ENCODE results near the gene NEXN. TPM values are rescaled to one million over a fixed set of nuclear protein-coding genes. Genes with fewer than 3 reads are reported as not detected.

The NEXN gene
- total RNA-seq, 2 experiments from 2014 or later = 1.7 to 1.9 TPM

- no peak for DNase-seq
- H3K27ac Mint-ChIP-seq = peak overlapping the region; percentile 69
- H3K27me3 Mint-ChIP-seq (ENCODE audit: low read depth) = no peaks in the 10 kb centered on the region
- intact Hi-C loops (cut with micrococcal nuclease) = loop anchor here (1.0 kb wide), 2 partner anchors 11 to 27 kb away; no protein-coding TSS in a partner anchor
- H3K4me1 Mint-ChIP-seq (ENCODE audit: low read depth) = peaks cover 43% of the 10 kb centered on the region
- CTCF ChIA-PET = no interaction called here
- no peaks in the 10 kb centered on the region for H3K9me3 Mint-ChIP-seq
- no peak overlapping the region for H3K4me3 Mint-ChIP-seq
- H3K36me3 Mint-ChIP-seq (ENCODE audit: low read depth) = peaks cover 47% of the 10 kb centered on the region
These were observed 62.4 kb downstream of the NEXN start for GRCh38 chr1:77950873-77951272.

GRCh38 chr1:77951328-77951727 lies 62.9 kb downstream of the NEXN start:
- Mint-ChIP-seq H3K27me3 (ENCODE audit: low read depth) (no peaks in the 10 kb centered on the region), H3K4me1 (ENCODE audit: low read depth) (peaks cover 43% of the 10 kb centered on the region), H3K9me3 (no peaks in the 10 kb centered on the region), H3K4me3 (no peak overlapping the region), H3K36me3 (ENCODE audit: low read depth) (peaks cover 47% of the 10 kb centered on the region), H3K27ac (peak overlapping the region; percentile 69)
- CTCF ChIA-PET = no interaction called here
- DNase-seq = no peak
- intact Hi-C loops (cut with micrococcal nuclease) = loop anchor here (1.0 kb wide), 2 partner anchors 11 to 27 kb away; no protein-coding TSS in a partner anchor

- CTCF ChIA-PET = no interaction called here
- peaks cover 33% of the 10 kb centered on the region for H3K4me1 Mint-ChIP-seq (ENCODE audit: low read depth)
- H3K36me3 Mint-ChIP-seq (ENCODE audit: low read depth) = peaks cover 41% of the 10 kb centered on the region
- H3K4me3 Mint-ChIP-seq = no peak overlapping the region
- H3K27ac Mint-ChIP-seq = no peak overlapping the region
- no peaks in the 10 kb centered on the region for H3K27me3 Mint-ChIP-seq (ENCODE audit: low read depth)
- DNase-seq = no peak
- intact Hi-C loops (cut with micrococcal nuclease) = no loop called here
- no peaks in the 10 kb centered on the region for H3K9me3 Mint-ChIP-seq
These were observed 65.5 kb downstream of the NEXN start for GRCh38 chr1:77953907-77954306.

- H3K27me3 Mint-ChIP-seq (ENCODE audit: low read depth) = no peaks in the 10 kb centered on the region
- H3K4me3 Mint-ChIP-seq = no peak overlapping the region
- CTCF ChIA-PET = no interaction called here
- intact Hi-C loops (cut with micrococcal nuclease) = no loop called here
- H3K4me1 Mint-ChIP-seq (ENCODE audit: low read depth) = peaks cover 27% of the 10 kb centered on the region
- H3K27ac Mint-ChIP-seq = no peak overlapping the region
- DNase-seq = no peak
- no peaks in the 10 kb centered on the region for H3K9me3 Mint-ChIP-seq
- H3K36me3 Mint-ChIP-seq (ENCODE audit: low read depth) = peaks cover 43% of the 10 kb centered on the region
These were observed 66.1 kb downstream of the NEXN start for GRCh38 chr1:77954521-77954920.

- Mint-ChIP-seq H3K4me1 (ENCODE audit: low read depth) (peaks cover 27% of the 10 kb centered on the region), H3K27ac (no peak overlapping the region), H3K4me3 (no peak overlapping the region), H3K9me3 (no peaks in the 10 kb centered on the region), H3K36me3 (ENCODE audit: low read depth) (peaks cover 51% of the 10 kb centered on the region), H3K27me3 (ENCODE audit: low read depth) (no peaks in the 10 kb centered on the region)
- CTCF ChIA-PET = no interaction called here
- intact Hi-C loops (cut with micrococcal nuclease) = no loop called here
- no peak for DNase-seq
These were observed 67.3 kb downstream of the NEXN start for GRCh38 chr1:77955709-77956108.

- H3K27ac Mint-ChIP-seq = no peak overlapping the region
- H3K9me3 Mint-ChIP-seq = no peaks in the 10 kb centered on the region
- H3K4me1 Mint-ChIP-seq (ENCODE audit: low read depth) = peaks cover 27% of the 10 kb centered on the region
- peaks cover 54% of the 10 kb centered on the region for H3K36me3 Mint-ChIP-seq (ENCODE audit: low read depth)
- CTCF ChIA-PET = interaction anchor here (0.7 kb wide), 1 partner anchor 423 kb away, joined by 3 read pairs; no protein-coding TSS in a partner anchor
- H3K4me3 Mint-ChIP-seq = no peak overlapping the region
- no peak for DNase-seq
- intact Hi-C loops (cut with micrococcal nuclease) = no loop called here
- H3K27me3 Mint-ChIP-seq (ENCODE audit: low read depth) = no peaks in the 10 kb centered on the region
These were observed 68.0 kb downstream of the NEXN start for GRCh38 chr1:77956464-77956863.

GRCh38 chr1:77958391-77958790 lies 70.0 kb downstream of the NEXN start:
- no peak for DNase-seq
- CTCF ChIA-PET = no interaction called here
- H3K27ac Mint-ChIP-seq = peak overlapping the region; percentile 9
- no peaks in the 10 kb centered on the region for H3K9me3 Mint-ChIP-seq
- peaks cover 54% of the 10 kb centered on the region for H3K36me3 Mint-ChIP-seq (ENCODE audit: low read depth)
- no peak overlapping the region for H3K4me3 Mint-ChIP-seq
- intact Hi-C loops (cut with micrococcal nuclease) = no loop called here
- H3K4me1 Mint-ChIP-seq (ENCODE audit: low read depth) = peaks cover 29% of the 10 kb centered on the region
- H3K27me3 Mint-ChIP-seq (ENCODE audit: low read depth) = no peaks in the 10 kb centered on the region

- peaks cover 57% of the 10 kb centered on the region for H3K36me3 Mint-ChIP-seq (ENCODE audit: low read depth)
- H3K4me1 Mint-ChIP-seq (ENCODE audit: low read depth) = peaks cover 33% of the 10 kb centered on the region
- no peak overlapping the region for H3K4me3 Mint-ChIP-seq
- H3K9me3 Mint-ChIP-seq = no peaks in the 10 kb centered on the region
- intact Hi-C loops (cut with micrococcal nuclease) = no loop called here
- CTCF ChIA-PET = no interaction called here
- no peak for DNase-seq
- H3K27ac Mint-ChIP-seq = peak overlapping the region; percentile 9
- H3K27me3 Mint-ChIP-seq (ENCODE audit: low read depth) = no peaks in the 10 kb centered on the region
These were observed 70.4 kb downstream of the NEXN start for GRCh38 chr1:77958850-77959249.

- Mint-ChIP-seq H3K9me3 (no peaks in the 10 kb centered on the region), H3K36me3 (ENCODE audit: low read depth) (peaks cover 60% of the 10 kb centered on the region), H3K4me1 (ENCODE audit: low read depth) (peaks cover 38% of the 10 kb centered on the region), H3K4me3 (no peak overlapping the region), H3K27me3 (ENCODE audit: low read depth) (no peaks in the 10 kb centered on the region), H3K27ac (peak overlapping the region; percentile 51)
- intact Hi-C loops (cut with micrococcal nuclease) = loop anchor here (1.0 kb wide), 1 partner anchor 14 kb away; no protein-coding TSS in a partner anchor
- DNase-seq = no peak
- CTCF ChIA-PET = no interaction called here
These were observed 73.0 kb downstream of the NEXN start for GRCh38 chr1:77961392-77961791.

GRCh38 chr1:77966291-77966690 lies 77.9 kb downstream of the NEXN start:
- no peak for DNase-seq
- intact Hi-C loops (cut with micrococcal nuclease) = loop anchor here (1.0 kb wide), 1 partner anchor 9 kb away; no protein-coding TSS in a partner anchor

GRCh38 chr1:77970192-77970591 lies 81.8 kb downstream of the NEXN start:
- Mint-ChIP-seq H3K27ac (no peak overlapping the region), H3K4me3 (no peak overlapping the region), H3K36me3 (ENCODE audit: low read depth) (peaks cover 46% of the 10 kb centered on the region), H3K4me1 (ENCODE audit: low read depth) (peaks cover 62% of the 10 kb centered on the region), H3K9me3 (no peaks in the 10 kb centered on the region), H3K27me3 (ENCODE audit: low read depth) (no peaks in the 10 kb centered on the region)
- CTCF ChIA-PET = interaction anchor here (0.6 kb wide), 2 partner anchors 15 to 90 kb away, joined by 3 to 4 read pairs; no protein-coding TSS in a partner anchor
- no peak for DNase-seq
- intact Hi-C loops (cut with micrococcal nuclease) = no loop called here

More at GRCh38 chr1:77966291-77966690, 77.9 kb downstream of the NEXN start:
- peaks cover 56% of the 10 kb centered on the region for H3K36me3 Mint-ChIP-seq (ENCODE audit: low read depth)
- CTCF ChIA-PET = interaction anchor here (0.5 kb wide), 1 partner anchor 18 kb away, joined by 3 read pairs; no protein-coding TSS in a partner anchor
- H3K4me3 Mint-ChIP-seq = no peak overlapping the region
- no peaks in the 10 kb centered on the region for H3K9me3 Mint-ChIP-seq
- H3K27me3 Mint-ChIP-seq (ENCODE audit: low read depth) = no peaks in the 10 kb centered on the region
- peaks cover 55% of the 10 kb centered on the region for H3K4me1 Mint-ChIP-seq (ENCODE audit: low read depth)
- H3K27ac Mint-ChIP-seq = peak overlapping the region; percentile 84

- peaks cover 50% of the 10 kb centered on the region for H3K36me3 Mint-ChIP-seq (ENCODE audit: low read depth)
- peak overlapping the region; percentile 36 for H3K27ac Mint-ChIP-seq
- intact Hi-C loops (cut with micrococcal nuclease) = no loop called here
- peaks cover 68% of the 10 kb centered on the region for H3K4me1 Mint-ChIP-seq (ENCODE audit: low read depth)
- no peaks in the 10 kb centered on the region for H3K27me3 Mint-ChIP-seq (ENCODE audit: low read depth)
- H3K4me3 Mint-ChIP-seq = no peak overlapping the region
- DNase-seq = no peak
- no peaks in the 10 kb centered on the region for H3K9me3 Mint-ChIP-seq
- CTCF ChIA-PET = no interaction called here
These were observed 83.7 kb downstream of the NEXN start for GRCh38 chr1:77972080-77972479.

GRCh38 chr1:77975386-77975785 lies 87.0 kb downstream of the NEXN start:
- H3K36me3 Mint-ChIP-seq (ENCODE audit: low read depth) = peaks cover 33% of the 10 kb centered on the region
- H3K4me3 Mint-ChIP-seq = no peak overlapping the region
- H3K27me3 Mint-ChIP-seq (ENCODE audit: low read depth) = no peaks in the 10 kb centered on the region
- intact Hi-C loops (cut with micrococcal nuclease) = loop anchor here (1.0 to 5.0 kb wide), 6 partner anchors 9 to 1688 kb away; partner anchors contain the start of genes AK5 and IFI44
- DNase-seq = no peak
- no peaks in the 10 kb centered on the region for H3K9me3 Mint-ChIP-seq
- H3K27ac Mint-ChIP-seq = peak overlapping the region; percentile 85
- CTCF ChIA-PET = interaction anchor here (0.6 to 2.0 kb wide), 7 partner anchors 10 to 139 kb away, joined by 3 to 13 read pairs (median 4); partner anchors contain the start of gene DNAJB4
- H3K4me1 Mint-ChIP-seq (ENCODE audit: low read depth) = peaks cover 49% of the 10 kb centered on the region

Measured in activated naive CD4-positive, alpha-beta T cell treated with anti-CD3 and anti-CD28 coated beads for 36 hours (primary cell).